GM12892 (cell line): Measurements from ENCODE around the gene ATP8B1.

Source experiments
- POLR2A ChIP-seq: IDR thresholded peaks from 2 replicates; pipeline ENCODE4 v1.6.1; 2011; ENCODE audit warnings: low read depth, low read length, control low read depth
- TAF1 ChIP-seq: IDR thresholded peaks from 2 replicates; pipeline ENCODE4 v1.6.1; 2011; ENCODE audit warnings: low read depth, mild to moderate bottlenecking, control low read depth, low read length, borderline replicate concordance

DNA sequence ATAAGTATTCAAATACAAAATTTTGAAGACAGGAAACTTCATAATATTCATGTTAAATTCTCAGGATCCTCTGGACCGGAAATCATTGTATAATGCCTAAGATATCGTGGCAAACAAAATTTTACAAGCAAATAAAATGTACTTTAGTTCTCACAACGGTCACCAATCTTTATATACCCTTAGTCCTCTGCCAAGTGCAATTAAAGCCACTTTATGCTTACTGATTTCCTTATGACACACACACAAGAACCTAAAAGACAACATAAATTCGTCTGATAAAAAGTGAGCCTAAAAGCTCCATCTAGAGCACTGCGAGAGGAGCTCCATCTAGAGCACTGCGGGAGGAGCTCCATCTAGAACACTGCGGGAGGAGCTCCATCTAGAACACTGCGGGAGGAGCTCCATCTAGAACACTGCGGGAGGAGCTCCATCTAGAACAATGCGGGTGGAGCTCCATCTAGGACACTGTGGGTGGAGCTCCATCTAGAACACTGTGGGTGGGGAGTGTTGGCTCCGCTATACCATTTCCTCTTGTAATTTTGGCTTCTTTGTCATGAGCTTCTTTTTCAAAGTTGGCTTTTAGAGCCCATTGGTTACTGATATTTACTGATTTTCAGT, 15.9 kb downstream of the ATP8B1 start:
- TF ChIP-seq POLR2A (no peak), TAF1 (no peak)
